GM18517 (cell line): Measurements from ENCODE around the gene NDUFAF4.

Source experiments
- ATAC-seq: cut with Tn5 transposase; IDR thresholded peaks from one replicate; pipeline ENCODE4 v1.9.1; 2021; ENCODE audit warnings: mild to moderate bottlenecking, moderate library complexity; ENCODE audit not compliant: unreplicated experiment

NDUFAF4 gene

GRCh38 chr6:96897396-96898240 is at the start of gene NDUFAF4:
NDUFAF4 (minus strand) TSS chr6:96897891; CDS start chr6:96897801, 90 bp downstream.
- ATAC-seq = peak; percentile 85

DNA sequence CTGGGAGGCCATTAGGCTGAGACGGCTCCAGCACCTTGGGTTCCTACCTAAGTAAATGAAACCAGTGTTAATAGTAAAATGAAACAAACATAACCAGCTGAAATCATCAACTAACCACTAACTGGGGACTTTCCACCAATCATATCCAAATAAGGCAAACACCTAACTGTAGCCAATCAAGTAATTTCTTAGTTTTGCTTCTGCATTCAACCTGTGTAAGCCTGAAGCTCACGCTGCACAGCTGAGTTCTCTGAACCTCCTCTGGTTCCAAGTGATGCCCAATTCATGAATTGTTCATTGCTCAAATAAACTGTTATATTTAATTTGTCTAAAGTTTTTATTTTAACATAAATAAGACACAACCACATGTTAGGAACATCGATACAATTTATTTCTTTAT is 49.4 kb upstream of the NDUFAF4 start:
- peak; percentile 97 for ATAC-seq

DNA sequence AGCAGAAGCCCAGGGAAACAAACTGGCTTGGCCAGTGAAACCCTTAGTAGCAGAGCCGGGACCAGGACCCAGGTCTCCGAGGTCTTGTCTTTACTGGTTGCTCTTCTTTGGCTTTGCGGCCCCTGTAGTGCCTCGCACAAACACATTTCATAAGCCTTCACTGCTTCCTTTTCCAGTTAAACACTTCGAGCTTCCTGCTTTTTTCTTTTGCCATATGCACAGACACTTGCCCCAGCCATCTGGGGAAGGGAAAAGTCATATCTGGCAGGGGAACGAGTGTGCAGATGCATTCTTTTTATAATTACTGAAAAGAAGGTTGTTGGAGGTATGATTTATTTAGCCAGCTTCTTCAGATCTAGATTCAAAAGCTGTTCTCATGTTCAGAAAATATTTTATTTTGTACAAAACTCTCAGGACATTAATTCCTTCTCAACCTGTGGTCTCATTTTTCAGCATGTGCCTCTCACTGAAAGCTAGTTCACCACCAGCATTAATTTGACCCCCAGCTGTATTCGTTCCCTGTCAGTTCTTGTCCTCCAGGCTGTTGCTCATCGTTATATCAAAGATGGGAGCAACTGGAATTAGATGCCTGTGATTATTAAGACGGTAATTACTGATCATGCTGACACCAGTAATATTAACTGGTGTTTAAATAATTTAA is 46.0 kb upstream of the NDUFAF4 start:
- no peak for ATAC-seq

DNA sequence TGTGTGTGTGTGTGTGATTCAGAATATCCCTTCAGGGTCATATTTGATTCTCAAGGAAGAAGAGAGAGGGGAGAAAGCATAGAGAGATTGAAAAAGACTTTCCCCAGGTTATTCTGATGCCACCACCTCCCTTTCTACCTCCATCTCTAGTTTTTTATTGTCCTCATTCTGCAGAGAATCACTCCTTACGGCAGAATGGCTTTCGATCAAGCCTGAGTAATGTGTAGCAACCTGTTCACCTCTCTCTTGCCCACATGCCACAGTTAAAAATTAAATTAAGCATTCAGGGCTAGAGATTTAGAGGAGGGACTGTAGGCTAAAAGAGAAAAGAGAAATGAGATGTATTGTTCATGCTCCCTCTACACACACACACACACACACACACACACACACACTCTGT is 45.0 kb upstream of the NDUFAF4 start:
- no peak for ATAC-seq

GRCh38 chr6:96940322-96940721 is 42.6 kb upstream of the NDUFAF4 start:
- ATAC-seq = no peak

GRCh38 chr6:96939007-96939805 is 41.5 kb upstream of the NDUFAF4 start:
- ATAC-seq = no peak

- no peak for ATAC-seq
Observed at GRCh38 chr6:96934087-96934486, 36.4 kb upstream of the NDUFAF4 start.

- no peak for ATAC-seq
Observed at GRCh38 chr6:96931198-96931597, 33.5 kb upstream of the NDUFAF4 start.

- ATAC-seq = no peak
Observed at GRCh38 chr6:96929741-96930140, 32.0 kb upstream of the NDUFAF4 start.

DNA sequence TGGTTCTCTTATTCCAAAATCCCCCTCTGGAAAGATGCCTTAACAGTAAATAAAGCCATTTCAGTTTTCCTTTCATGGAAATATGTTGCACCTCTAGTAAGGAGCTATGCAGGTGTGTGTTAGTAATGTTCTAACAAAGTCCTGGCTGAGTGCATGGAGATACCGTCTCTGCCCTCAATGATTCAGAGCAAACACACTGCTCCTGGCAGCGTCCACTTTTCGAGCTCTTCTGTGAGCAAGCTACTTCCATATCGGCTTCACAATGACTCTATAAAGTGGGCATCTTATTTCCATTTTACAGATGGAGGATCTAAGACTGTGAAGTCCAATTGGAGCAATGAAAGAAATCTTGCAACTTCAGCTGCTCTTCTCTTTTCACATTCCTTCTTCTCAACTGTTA is 30.0 kb upstream of the NDUFAF4 start:
- no peak for ATAC-seq

DNA sequence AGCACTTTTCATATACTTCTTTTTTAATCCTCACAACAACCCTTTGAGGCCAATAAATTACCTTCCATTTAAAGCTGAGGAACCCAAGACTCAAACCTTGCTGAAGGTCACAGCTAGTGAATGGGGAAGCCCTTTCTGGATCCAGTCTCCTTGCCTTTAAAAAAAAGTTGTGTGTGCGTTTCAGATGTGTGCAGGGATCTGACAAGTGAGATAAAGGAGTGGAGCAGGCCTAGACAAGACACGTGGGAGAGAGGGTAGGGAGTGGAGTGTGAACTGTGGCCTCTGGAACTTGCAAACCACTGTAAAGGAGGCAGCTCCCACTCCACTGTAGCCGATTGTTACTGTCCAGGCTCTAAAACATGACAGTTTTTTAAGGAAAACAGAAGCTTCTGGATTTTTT is 28.7 kb upstream of the NDUFAF4 start:
- no peak for ATAC-seq

- no peak for ATAC-seq
Observed at GRCh38 chr6:96925290-96925687, 27.6 kb upstream of the NDUFAF4 start.

DNA sequence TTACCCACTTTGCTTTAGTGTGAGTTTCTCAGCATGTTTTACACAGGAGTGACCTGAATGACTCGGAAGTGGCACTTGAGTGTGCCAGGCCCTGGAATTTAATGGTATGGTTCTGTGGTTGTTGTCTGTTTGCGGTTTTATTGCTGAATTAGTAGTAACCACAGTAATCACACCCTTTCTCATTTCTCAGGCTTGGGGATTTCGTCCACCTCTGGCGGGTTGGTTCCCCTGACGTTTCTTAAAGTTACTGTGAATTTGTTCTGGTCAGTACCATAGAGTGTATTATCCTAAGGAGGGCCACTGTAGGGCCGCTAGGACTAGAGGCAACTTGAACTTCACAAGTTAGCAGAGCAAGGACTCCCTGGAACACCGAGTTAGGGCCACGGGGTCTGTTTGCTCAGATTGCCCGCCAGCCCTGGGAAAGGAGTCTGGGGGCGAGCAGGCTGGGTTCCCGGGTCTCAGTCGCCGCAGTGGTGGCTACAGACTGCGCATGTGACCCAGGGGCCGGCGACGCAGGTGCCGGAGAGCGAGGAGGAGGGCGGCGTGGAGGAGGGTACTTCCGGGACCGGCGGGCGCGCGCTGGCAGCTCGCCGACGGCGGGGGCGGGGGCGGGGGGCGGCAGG is 26.3 kb upstream of the NDUFAF4 start:
- ATAC-seq = peak; percentile 82

DNA sequence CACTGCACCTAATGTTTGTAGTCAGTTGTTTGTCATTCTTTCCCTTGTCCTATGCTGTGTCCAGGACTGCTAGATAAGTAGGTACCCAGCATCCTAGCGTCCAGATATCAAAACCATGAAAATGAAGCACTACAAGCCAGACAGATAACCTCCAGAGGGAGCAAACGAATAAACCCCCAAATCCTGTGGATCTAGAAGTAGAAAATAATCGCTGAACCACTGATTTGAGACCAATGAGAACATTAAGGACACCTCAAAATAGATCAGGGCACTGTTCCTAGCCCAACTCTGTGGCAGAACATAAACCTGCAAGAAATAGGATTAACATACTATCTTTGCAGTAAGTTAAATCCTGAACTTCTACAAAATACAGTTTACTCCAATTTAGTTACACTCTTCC is 25.7 kb upstream of the NDUFAF4 start:
- ATAC-seq = no peak

GRCh38 chr6:96917098-96917497 is 19.4 kb upstream of the NDUFAF4 start:
- no peak for ATAC-seq

DNA sequence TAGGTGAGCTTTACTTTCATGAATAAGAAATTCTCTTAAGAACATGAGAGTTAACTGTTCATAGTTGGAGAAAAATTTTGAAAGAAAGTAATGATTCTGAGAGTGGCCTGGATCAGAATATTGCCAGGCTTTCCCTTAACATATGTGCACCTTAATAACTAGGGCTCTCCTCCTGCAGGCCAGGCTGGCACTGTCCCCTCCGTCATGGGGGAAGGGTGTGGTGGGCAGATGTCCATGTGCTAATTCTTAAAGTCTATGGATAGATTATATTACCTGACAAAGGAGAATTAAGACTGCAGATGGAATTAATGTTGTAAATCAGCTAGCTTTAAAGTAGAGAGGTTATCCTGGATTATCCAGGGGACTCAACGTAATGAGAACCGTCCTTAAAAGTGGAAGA is 15.9 kb upstream of the NDUFAF4 start:
- ATAC-seq = no peak

DNA sequence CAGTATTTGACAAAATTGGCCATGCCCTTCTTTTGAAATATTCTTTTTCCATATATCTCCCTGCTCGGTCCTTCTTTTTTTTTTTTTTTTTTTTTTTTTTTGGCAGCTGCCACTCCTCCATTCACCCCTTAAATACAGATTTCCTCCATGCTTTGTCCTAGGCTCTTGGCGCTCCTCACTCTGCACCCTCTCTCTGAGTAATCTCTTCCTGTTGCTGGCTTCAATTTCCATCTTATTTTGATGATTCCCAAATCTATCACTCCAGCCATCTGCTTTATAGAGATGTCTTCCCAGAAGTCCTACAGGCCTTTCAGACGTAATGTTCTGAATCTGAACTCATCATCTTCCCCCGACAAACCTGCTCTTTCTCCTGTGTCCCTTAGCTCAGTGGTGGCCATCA is 14.1 kb upstream of the NDUFAF4 start:
- no peak for ATAC-seq

- ATAC-seq = no peak
Observed at GRCh38 chr6:96911171-96911570, 13.5 kb upstream of the NDUFAF4 start.

GRCh38 chr6:96909811-96910210 is 12.1 kb upstream of the NDUFAF4 start:
- no peak for ATAC-seq

- peak; percentile 87 for ATAC-seq
Observed at GRCh38 chr6:96907498-96907897, 9.8 kb upstream of the NDUFAF4 start.

GRCh38 chr6:96900873-96901272 is 3.2 kb upstream of the NDUFAF4 start:
- no peak for ATAC-seq
